Neuronal stem cell (in vitro differentiated cells): ENCODE data around the gene CDKN2D.

Experiments
- DNase-seq: peaks from one replicate; pipeline ENCODE4 v3.0.0-alpha.2; 2013; ENCODE audit warnings: low spot score
- H2AFZ ChIP-seq: one replicate; pipeline ENCODE4 v1.6.1; 2013; ENCODE audit warnings: mild to moderate bottlenecking, low read length, inconsistent platforms
- H2AK5ac ChIP-seq: 2 replicates; pipeline ENCODE4 v1.6.1; 2013; ENCODE audit warnings: low read depth, mild to moderate bottlenecking, inconsistent platforms, low read length, moderate library complexity, mixed read lengths
- H2BK120ac ChIP-seq: 2 replicates; pipeline ENCODE4 v1.6.1; 2013; ENCODE audit warnings: low read depth, mild to moderate bottlenecking, inconsistent platforms, low read length, moderate library complexity, mixed read lengths
- H2BK12ac ChIP-seq: one replicate; pipeline ENCODE4 v1.6.1; 2013; ENCODE audit warnings: low read length, inconsistent platforms
- H2BK15ac ChIP-seq: 2 replicates; pipeline ENCODE4 v1.6.1; 2013; ENCODE audit warnings: mild to moderate bottlenecking, low read length, inconsistent platforms, mixed read lengths
- H2BK5ac ChIP-seq: one replicate; pipeline ENCODE4 v1.6.1; 2013; ENCODE audit warnings: inconsistent platforms, mild to moderate bottlenecking, low read length, moderate library complexity
- H3K14ac ChIP-seq: one replicate; pipeline ENCODE4 v1.6.1; 2013; ENCODE audit warnings: low read length, inconsistent platforms
- H3K18ac ChIP-seq: 2 replicates; pipeline ENCODE4 v1.6.1; 2013; ENCODE audit warnings: low read length, inconsistent platforms
- H3K23ac ChIP-seq: 2 replicates; pipeline ENCODE4 v1.6.1; 2013; ENCODE audit warnings: low read depth, mild to moderate bottlenecking, mixed read lengths, low read length, inconsistent platforms; ENCODE audit not compliant: poor library complexity
- H3K27ac ChIP-seq: replicated peaks from 3 replicates; pipeline ENCODE4 v1.5.1; 2013; ENCODE audit warnings: low read length, inconsistent platforms
- H3K27me3 ChIP-seq, 3 experiments: 2 replicates each; pipeline ENCODE4 v1.6.1; 2013; ENCODE audit warnings: low read length in 3 of 3, mild to moderate bottlenecking in 2 of 3, inconsistent platforms in 1 of 3, low read depth in 1 of 3, mixed read lengths in 1 of 3, moderate library complexity in 1 of 3; ENCODE audit not compliant: control insufficient read depth in 3 of 3, insufficient read depth in 3 of 3
- H3K36me3 ChIP-seq, 2 donors: replicated peaks in 1 of 2; 2 replicates each; pipeline ENCODE4 v1.6.1; 2013; ENCODE audit warnings: low read length in 2 of 2; ENCODE audit not compliant: control insufficient read depth in 2 of 2, insufficient read depth in 2 of 2
- H3K4ac ChIP-seq: 2 replicates; pipeline ENCODE4 v1.6.1; 2013; ENCODE audit warnings: inconsistent platforms, mild to moderate bottlenecking, low read length, moderate library complexity
- H3K4me1 ChIP-seq, 2 donors: 1 replicate in 1 of 2; 2 replicates in 1 of 2; pipeline ENCODE4 v1.6.1; 2013; ENCODE audit warnings: low read length in 2 of 2, low read depth in 1 of 2; ENCODE audit not compliant: control insufficient read depth in 2 of 2, insufficient read depth in 1 of 2
- H3K4me2 ChIP-seq: one replicate; pipeline ENCODE4 v1.6.1; 2013; ENCODE audit warnings: mild to moderate bottlenecking, low read length, inconsistent platforms; ENCODE audit not compliant: insufficient read depth, poor library complexity, severe bottlenecking
- H3K4me3 ChIP-seq, 2 donors: 2 replicates each; pipeline ENCODE4 v1.5.1; 2013; ENCODE audit warnings: low read length in 2 of 2, mild to moderate bottlenecking in 2 of 2, inconsistent platforms in 1 of 2, moderate library complexity in 1 of 2
- H3K79me1 ChIP-seq: one replicate; pipeline ENCODE4 v1.6.1; 2013; ENCODE audit warnings: low read depth, mild to moderate bottlenecking, inconsistent platforms, low read length, moderate library complexity
- H3K9ac ChIP-seq: one replicate; pipeline ENCODE4 v1.6.1; 2013; ENCODE audit warnings: mild to moderate bottlenecking, low read depth, low read length, inconsistent platforms; ENCODE audit not compliant: poor library complexity
- H3K9me3 ChIP-seq, 2 donors: replicated peaks in 1 of 2; 2 replicates each; pipeline versions ENCODE3 to v1.6.1; 2013; ENCODE audit warnings: low read length in 2 of 2, mild to moderate bottlenecking in 2 of 2, inconsistent platforms in 1 of 2, low read depth in 1 of 2, mixed read lengths in 1 of 2, moderate library complexity in 1 of 2; ENCODE audit not compliant: control insufficient read depth in 2 of 2, insufficient read depth in 1 of 2
- H4K8ac ChIP-seq: one replicate; pipeline ENCODE4 v1.6.1; 2013; ENCODE audit warnings: low read depth, mild to moderate bottlenecking, inconsistent platforms, low read length, moderate library complexity
- H4K91ac ChIP-seq: one replicate; pipeline ENCODE4 v1.6.1; 2013; ENCODE audit warnings: low read length, low read depth, mild to moderate bottlenecking, inconsistent platforms; ENCODE audit not compliant: poor library complexity
- WGBS, 2 donors: extraction: QIAGEN DNeasy Blood & Tissue Kit; methylation state at CpG; one replicate each; pipeline ENCODE4 v1.1.7; 2013; ENCODE audit warnings: missing lambda C conversion rate in 2 of 2, mixed read lengths in 1 of 2; ENCODE audit not compliant: insufficient read length in 2 of 2, insufficient replicate concordance in 1 of 2; ENCODE audit errors: extremely low coverage in 2 of 2; 5-methylcytosine and 5-hydroxymethylcytosine counted together

CDKN2D gene

GRCh38 chr19:10586396-10586795 is 17.6 kb upstream of the CDKN2D start:
- H2AFZ ChIP-seq: no peak overlapping the region
- no peaks in the 10 kb centered on the region for H3K4me1 ChIP-seq
- H3K27ac ChIP-seq: no peak overlapping the region

DNA sequence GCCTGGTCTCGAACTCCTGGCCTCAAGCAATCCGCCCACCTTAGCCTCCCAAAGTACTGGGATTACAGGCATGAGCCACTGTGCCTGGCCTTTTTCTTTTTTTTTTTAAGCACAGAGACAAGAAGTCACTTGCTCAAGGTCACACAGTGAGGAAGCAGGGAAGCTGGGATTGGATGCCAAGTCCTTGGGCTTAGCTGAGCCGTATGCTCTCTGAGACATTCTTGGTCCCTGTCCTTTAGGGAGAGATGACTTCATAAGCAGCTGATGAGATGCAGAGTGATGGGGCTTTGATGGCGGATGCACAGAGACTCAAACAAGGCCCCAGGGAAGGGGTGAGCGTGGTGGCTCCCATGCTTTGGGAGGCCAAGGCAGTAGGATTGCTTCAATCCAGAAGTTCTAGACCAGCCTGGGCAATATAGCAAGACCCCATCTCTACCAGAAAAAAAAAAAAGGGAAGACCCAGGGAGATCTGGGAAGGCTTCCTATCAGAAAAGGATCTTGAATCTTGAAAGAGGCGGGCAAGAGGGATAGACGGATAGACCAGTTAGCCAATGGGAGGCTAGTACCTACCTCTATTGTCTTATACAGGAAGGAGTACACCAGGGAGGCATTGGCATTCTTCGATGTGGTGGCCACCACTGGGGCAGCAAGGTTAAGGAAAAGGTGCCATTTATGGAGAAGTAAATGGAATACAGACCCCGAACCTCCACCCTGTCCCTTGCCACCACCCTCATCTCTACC is 14.4 kb upstream of the CDKN2D start:
- Histone ChIP-seq H3K18ac (peak overlapping the region; percentile 80), H3K27ac (no peak overlapping the region), H3K27me3 (peaks cover 9 to 22% (median 16%) of the 10 kb centered on the region in 3 experiments), H4K91ac (no peak overlapping the region), H3K4me1 (peaks cover 1 to 3% of the 10 kb centered on the region in 2 donors), H2BK120ac (no peak overlapping the region), H3K36me3 (no peaks in the 10 kb centered on the region), H3K14ac (peak overlapping the region; percentile 17), H2BK5ac (peak overlapping the region; percentile 5), H3K4ac (no peak overlapping the region), H2BK12ac (no peak overlapping the region), H4K8ac (peak overlapping the region; percentile 43), H3K4me2 (no peak overlapping the region), H3K9ac (no peak overlapping the region), H3K23ac (peak overlapping the region; percentile 85), H3K9me3 (peaks cover 0 to 2% of the 10 kb centered on the region in 2 donors), H2AFZ (no peak overlapping the region), H2BK15ac (no peak overlapping the region), H3K4me3 (no peak overlapping the region), H2AK5ac (peak overlapping the region; percentile 95), H3K79me1 (peaks cover 3% of the 10 kb centered on the region)
- no peak for DNase-seq
- no CpG with 5 or more reads among the region's 9 CpGs for WGBS, 2 donors

More at GRCh38 chr19:10586396-10586795, 17.6 kb upstream of the CDKN2D start:
- peaks cover 0 to 2% of the 10 kb centered on the region in 2 donors for H3K9me3 ChIP-seq
- H3K9ac ChIP-seq: no peak overlapping the region
- H3K18ac ChIP-seq: no peak overlapping the region
- peaks cover 3% of the 10 kb centered on the region for H3K79me1 ChIP-seq
- no peak for DNase-seq
- H3K4me3 ChIP-seq: no peak overlapping the region
- H3K4me2 ChIP-seq: no peak overlapping the region
- H3K23ac ChIP-seq: no peak overlapping the region
- H2BK120ac ChIP-seq: no peak overlapping the region
- no peak overlapping the region for H4K8ac ChIP-seq
- no peak overlapping the region for H2AK5ac ChIP-seq
- no peak overlapping the region for H2BK5ac ChIP-seq
- WGBS, 2 donors: no CpG with 5 or more reads among the region's 6 CpGs
- H3K14ac ChIP-seq: no peak overlapping the region
- H3K4ac ChIP-seq: no peak overlapping the region
- peaks cover 9 to 26% (median 19%) of the 10 kb centered on the region in 3 experiments for H3K27me3 ChIP-seq
- no peak overlapping the region for H2BK12ac ChIP-seq
- H2BK15ac ChIP-seq: no peak overlapping the region
- no peak overlapping the region for H4K91ac ChIP-seq
- H3K36me3 ChIP-seq: no peaks in the 10 kb centered on the region

DNA sequence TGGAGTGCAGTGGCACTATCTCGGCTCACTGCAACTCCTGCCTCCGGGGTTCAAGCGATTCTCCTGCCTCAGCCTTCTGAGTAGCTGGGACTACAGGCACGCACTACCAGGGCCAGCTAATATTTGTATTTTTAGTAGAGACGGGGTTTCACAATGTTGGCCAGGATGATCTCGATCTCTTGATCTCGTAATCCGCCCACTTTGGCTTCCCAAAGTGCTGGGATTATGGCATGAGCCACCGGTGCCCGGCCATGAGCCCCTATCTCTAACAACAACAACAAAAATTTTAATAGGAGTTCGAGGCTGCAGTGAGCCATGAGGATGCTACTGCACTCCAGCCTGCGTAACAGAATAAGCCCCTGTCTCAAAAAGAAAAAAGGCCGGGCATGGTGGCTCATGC is 13.3 kb upstream of the CDKN2D start:
- Histone ChIP-seq H2BK5ac (no peak overlapping the region), H3K27me3 (peaks cover 6 to 13% (median 9%) of the 10 kb centered on the region in 3 experiments), H3K4me2 (no peak overlapping the region), H3K9me3 (peaks cover 0 to 2% of the 10 kb centered on the region in 2 donors), H3K79me1 (peaks cover under 1% of the 10 kb centered on the region), H3K4me1 (peaks cover 1 to 3% of the 10 kb centered on the region in 2 donors), H3K4ac (no peak overlapping the region), H2AFZ (no peak overlapping the region), H3K9ac (no peak overlapping the region), H3K23ac (no peak overlapping the region), H4K8ac (no peak overlapping the region), H4K91ac (no peak overlapping the region), H3K36me3 (no peaks in the 10 kb centered on the region), H3K27ac (no peak overlapping the region), H3K4me3 (no peak overlapping the region), H3K14ac (no peak overlapping the region), H2BK12ac (no peak overlapping the region), H2BK120ac (no peak overlapping the region), H3K18ac (no peak overlapping the region), H2AK5ac (no peak overlapping the region), H2BK15ac (no peak overlapping the region)
- WGBS, 2 donors: no CpG with 5 or more reads among the region's 13 CpGs
- DNase-seq: no peak

- no CpG with 5 or more reads among the region's 31 CpGs for WGBS, 2 donors
- no peak overlapping the region for H3K4ac ChIP-seq
- H2BK15ac ChIP-seq: no peak overlapping the region
- H3K4me3 ChIP-seq: no peak overlapping the region
- no peak overlapping the region for H2BK12ac ChIP-seq
- no peak overlapping the region for H3K14ac ChIP-seq
- H3K79me1 ChIP-seq: no peaks in the 10 kb centered on the region
- H4K91ac ChIP-seq: no peak overlapping the region
- H2BK5ac ChIP-seq: no peak overlapping the region
- peak overlapping the region; percentile 3 for H3K23ac ChIP-seq
- H3K4me2 ChIP-seq: no peak overlapping the region
- H3K27me3 ChIP-seq: peaks cover 0 to 4% (median 2%) of the 10 kb centered on the region in 3 experiments
- no peak overlapping the region for H4K8ac ChIP-seq
- no peaks in the 10 kb centered on the region for H3K9me3 ChIP-seq
- no peak overlapping the region for H2AK5ac ChIP-seq
- H2AFZ ChIP-seq: peak overlapping the region; percentile 81
- no peak overlapping the region for H3K18ac ChIP-seq
- no peak overlapping the region for H2BK120ac ChIP-seq
- peak; percentile 89 for DNase-seq
- no peak overlapping the region for H3K27ac ChIP-seq
- H3K36me3 ChIP-seq: no peaks in the 10 kb centered on the region
- peaks cover 1 to 3% of the 10 kb centered on the region in 2 donors for H3K4me1 ChIP-seq
- H3K9ac ChIP-seq: no peak overlapping the region
Measured at GRCh38 chr19:10580979-10581631, 12.3 kb upstream of the CDKN2D start.
